Muscle of arm (tissue), 14 donors: ENCODE data around the gene ELN. TPM values are rescaled to one million over a fixed set of nuclear protein-coding genes. Genes with fewer than 3 reads are reported as not detected.
"Not testable (repeated sequence)": the region's sequence is repeated elsewhere in the genome, so short reads cannot be mapped to it uniquely, and the experiment has no call there.

Experiments
- DNase-seq: peaks from one replicate; pipeline ENCODE4 v3.0.0-alpha.2; 2013
- long read RNA-seq, 11 donors: transcript quantifications; one replicate each; lab custom pipeline, GENCODE V29; 2026
- polyA plus RNA-seq, 12 donors: library from polyadenylated mRNA; unstranded; fragments of 120-200 nt; gene quantifications; one replicate each; pipeline ENCODE4 v1.2.1, GENCODE V29; 2013; ENCODE audit not compliant: insufficient read length in 12 of 12

ELN gene
- 100 to 1,000 TPM in 6 of 12 donors, 10 to 100 TPM in 5, not detected in 1; 67.0 to 192 (median 103) TPM for polyA plus RNA-seq
- long read RNA-seq, donor 1, partial matches to known transcripts, result 43 of 43 reads
- long read RNA-seq, donor 1, other reads (novel, unspliced or antisense), result 0 of 43 reads
- long read RNA-seq, donor 2, partial matches to known transcripts, result 0 of 4 reads
- long read RNA-seq, donor 2, other reads (novel, unspliced or antisense), result 0 of 4 reads
- long read RNA-seq, donor 3, partial matches to known transcripts, result 0 of 3 reads
- long read RNA-seq, donor 3, other reads (novel, unspliced or antisense), result 0 of 3 reads
- long read RNA-seq, donor 4, partial matches to known transcripts, result 0 of 2 reads
- long read RNA-seq, donor 4, other reads (novel, unspliced or antisense), result 0 of 2 reads
- long read RNA-seq, donor 5, partial matches to known transcripts, result 21 of 23 reads
- long read RNA-seq, donor 5, other reads (novel, unspliced or antisense), result 0 of 23 reads
- long read RNA-seq, donor 6, result 0 reads
- long read RNA-seq, donor 7, partial matches to known transcripts, result 0 of 4 reads
- long read RNA-seq, donor 7, other reads (novel, unspliced or antisense), result 0 of 4 reads
- long read RNA-seq, donor 8, partial matches to known transcripts, result 95 of 100 reads
- long read RNA-seq, donor 8, other reads (novel, unspliced or antisense), result 0 of 100 reads
- long read RNA-seq, donor 9, partial matches to known transcripts, result 5 of 13 reads
- long read RNA-seq, donor 9, other reads (novel, unspliced or antisense), result 0 of 13 reads
- long read RNA-seq, donor 10, partial matches to known transcripts, result 55 of 62 reads
- long read RNA-seq, donor 10, other reads (novel, unspliced or antisense), result 0 of 62 reads
- long read RNA-seq, donor 11, partial matches to known transcripts, result 64 of 71 reads
- long read RNA-seq, donor 11, other reads (novel, unspliced or antisense), result 0 of 71 reads

- DNase-seq, result peak; percentile 91
Observed at GRCh38 chr7:74027683-74028320, at the start of gene ELN. ELN (plus strand) TSS chr7:74028173; CDS start chr7:74028188, 15 bp downstream.

DNA sequence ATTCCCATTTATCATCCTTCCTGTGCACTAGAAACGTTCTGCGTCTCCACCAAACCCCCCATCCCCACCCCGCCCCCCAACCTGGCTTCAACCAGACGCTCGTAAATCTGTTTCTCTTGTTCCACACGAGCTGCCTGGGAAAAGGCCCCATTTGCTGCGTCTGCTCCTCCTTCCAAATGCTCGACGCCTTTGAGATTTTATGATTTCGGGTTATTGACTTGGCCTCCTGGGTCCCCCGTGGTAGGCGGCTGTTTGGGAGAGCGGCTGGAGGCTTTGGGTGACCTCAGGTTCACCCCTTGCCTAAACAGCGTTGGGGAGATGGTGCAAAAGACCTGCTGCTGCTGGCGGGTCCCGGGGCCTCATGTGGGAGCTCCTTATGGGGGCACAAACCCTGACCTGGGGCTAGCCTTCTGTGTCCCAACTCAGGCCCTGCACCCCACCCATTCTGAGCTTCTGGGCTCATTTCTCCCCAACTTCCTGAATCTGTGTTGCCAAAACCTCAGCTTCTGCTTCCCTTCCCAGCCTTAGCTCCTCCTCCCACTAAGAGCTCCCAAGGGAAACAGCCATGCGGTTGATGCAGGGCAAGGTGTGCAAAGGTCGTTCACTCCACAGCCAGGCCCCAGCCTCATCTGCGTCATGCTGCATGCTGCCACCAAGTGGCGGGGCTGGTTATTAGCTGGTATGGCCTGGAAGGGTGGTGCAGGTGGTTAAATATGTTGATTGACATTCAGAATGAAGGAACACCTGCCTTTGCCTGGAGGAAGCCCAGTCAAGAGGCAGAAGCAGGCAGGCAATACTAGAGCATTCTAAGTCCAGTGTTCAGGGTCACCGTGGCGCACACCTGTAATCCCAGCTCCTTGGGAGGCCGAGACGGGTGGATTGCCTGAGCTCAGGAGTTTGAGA is 49.1 kb upstream of the ELN start:
- DNase-seq, result no peak

- not testable (repeated sequence) for DNase-seq
Observed at GRCh38 chr7:73979656-73980055, 48.3 kb upstream of the ELN start.

DNA sequence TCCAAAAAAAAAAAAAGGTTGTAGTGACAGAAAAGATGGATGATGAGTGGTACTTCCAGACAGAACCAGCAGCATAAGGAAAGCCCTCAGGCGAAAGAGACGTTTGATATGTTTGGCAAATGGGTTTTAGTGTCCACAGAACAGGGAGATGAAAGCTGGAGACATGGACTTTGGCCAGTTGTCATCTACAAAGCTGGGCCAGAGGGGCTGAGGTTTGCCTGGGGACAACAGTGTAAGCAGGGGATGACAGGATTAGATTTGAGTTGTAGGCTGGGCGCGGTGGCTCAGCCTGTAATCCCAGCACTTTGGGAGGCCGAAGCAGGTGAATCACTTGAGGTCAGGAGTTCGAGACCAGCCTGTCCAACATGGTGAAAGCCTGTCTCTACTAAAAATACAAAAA is 47.8 kb upstream of the ELN start:
- DNase-seq, result no peak

DNA sequence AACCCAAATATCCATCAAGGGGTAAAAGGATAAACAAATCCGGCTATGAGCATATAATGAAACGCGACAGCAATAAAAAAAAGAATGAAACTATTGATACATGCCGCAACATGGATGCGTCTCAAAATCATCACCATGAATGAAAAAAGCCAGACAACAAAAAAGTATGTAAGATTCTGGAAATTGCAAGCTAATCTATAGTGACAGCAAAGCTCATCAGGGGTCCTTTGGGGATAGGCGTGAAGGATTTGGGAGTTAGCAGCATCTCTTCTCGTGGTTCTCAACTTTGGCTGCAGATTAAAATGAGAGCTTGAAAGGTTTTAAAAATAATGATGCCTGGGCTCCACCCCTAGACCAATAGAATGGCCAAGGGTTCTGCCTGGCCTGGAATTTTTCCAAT is 46.0 kb upstream of the ELN start:
- DNase-seq, result no peak

- no peak for DNase-seq
Observed at GRCh38 chr7:73983437-73984164, 44.4 kb upstream of the ELN start.

DNA sequence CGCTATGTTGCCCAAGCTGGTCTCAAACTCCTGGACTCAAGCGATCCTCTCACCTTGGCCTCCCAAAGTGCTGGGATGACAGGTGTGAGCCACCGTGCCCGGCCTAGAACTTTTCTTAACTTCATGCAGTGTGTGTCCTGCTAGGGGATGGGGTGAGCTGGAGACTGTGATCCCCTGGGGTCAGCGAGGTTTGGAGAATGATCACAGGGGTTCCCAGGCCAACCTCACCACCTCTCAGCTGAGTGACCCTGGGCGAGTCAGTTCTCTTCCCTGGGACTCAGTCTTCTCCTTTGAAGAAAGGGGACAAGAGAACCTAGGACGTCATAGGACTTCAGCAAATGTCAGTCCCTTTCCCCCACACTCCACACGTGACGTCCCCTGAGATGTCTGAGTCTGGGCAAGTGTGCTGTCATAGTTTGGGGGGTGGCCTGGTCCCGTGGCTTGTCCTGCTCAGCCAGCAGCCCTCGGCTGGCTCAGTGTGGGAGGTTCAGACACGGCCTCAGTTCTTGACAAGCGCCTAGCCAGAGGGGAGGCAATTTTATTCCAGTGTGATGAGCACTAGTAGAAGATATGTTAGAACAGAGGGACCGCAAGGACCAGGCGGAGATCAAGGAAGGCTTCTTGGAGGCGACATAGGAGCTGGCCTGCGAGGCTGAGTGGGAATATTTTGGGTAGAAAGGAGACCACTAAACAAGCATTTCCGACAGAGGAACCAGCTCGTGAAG is 43.3 kb upstream of the ELN start:
- no peak for DNase-seq

- DNase-seq, result no peak
Observed at GRCh38 chr7:73985737-73986141, 42.2 kb upstream of the ELN start.

DNA sequence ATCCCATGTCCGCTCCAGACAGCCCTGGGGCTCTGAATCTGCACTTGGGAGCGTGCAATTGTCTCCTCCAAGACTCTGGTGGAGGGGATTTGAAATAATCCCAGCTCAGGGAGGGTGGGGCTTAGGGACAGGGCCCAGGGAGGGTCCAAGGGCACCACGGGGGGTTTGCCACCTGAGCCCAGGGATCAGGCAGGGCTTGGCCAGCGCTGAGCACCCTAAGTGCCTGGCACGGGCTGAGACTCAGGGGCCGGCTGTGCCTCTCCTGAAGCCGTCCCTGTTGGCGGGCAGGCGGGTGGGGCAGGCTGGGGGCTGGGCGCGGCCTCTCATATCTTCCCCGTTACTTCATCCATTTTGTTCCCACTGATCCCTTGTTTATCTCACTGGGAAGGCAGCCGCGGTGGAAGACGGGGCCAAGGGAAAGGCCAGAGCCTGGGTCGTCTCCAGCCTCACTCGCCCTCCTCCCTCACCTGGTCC is 41.8 kb upstream of the ELN start:
- no peak for DNase-seq

DNA sequence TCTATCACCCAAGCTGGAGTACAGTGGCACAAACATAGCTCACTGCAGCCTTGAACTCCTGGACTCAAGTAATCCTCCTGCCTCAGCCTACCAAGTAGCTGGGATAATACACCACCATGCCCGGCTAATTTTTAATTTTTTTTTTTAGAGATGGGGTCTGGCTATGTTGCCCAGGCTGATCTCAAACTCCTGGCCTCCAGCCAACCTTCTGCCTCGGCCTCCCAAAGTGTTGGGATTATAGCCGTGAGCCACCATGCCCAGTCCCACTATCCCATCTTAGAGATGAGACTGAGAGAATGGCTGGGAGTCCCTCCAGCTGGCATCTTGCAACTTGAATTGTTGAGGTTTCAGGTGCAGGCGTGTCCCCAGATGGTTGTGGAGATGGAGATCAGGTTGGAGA is 40.7 kb upstream of the ELN start:
- DNase-seq, result no peak

- DNase-seq, result no peak
Observed at GRCh38 chr7:73988197-73988596, 39.8 kb upstream of the ELN start.

DNA sequence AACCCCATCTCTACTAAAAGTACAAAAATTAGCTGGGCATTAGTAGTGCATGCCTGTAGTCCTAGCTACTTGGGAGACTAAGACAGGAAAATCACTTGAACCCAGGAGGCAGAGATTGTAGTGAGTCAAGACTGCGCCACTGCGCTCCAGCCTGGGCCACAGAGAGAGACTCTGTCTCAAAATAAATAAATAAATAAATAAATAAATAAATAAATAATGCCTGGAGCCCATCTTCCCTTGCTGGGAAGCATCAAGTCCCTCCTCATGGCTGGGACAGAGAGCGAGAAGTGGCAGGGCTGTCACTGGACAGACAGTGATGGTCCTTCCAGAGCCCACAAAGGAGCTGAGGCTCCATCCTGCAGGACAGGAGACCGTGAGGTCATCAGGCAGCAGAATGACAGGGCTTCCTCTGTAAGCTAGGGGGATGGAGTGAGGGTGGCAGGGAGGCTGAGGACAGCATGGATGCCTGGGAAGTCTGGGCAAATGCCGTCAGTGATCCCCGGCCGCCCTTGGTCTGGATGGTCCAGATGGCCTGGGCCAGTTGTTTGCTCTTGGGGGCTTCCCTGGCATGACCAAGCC is 36.4 kb upstream of the ELN start:
- DNase-seq, result no peak

GRCh38 chr7:73992101-73992562 is 35.8 kb upstream of the ELN start:
- no peak for DNase-seq

GRCh38 chr7:73994023-73994422 is 34.0 kb upstream of the ELN start:
- no peak for DNase-seq

DNA sequence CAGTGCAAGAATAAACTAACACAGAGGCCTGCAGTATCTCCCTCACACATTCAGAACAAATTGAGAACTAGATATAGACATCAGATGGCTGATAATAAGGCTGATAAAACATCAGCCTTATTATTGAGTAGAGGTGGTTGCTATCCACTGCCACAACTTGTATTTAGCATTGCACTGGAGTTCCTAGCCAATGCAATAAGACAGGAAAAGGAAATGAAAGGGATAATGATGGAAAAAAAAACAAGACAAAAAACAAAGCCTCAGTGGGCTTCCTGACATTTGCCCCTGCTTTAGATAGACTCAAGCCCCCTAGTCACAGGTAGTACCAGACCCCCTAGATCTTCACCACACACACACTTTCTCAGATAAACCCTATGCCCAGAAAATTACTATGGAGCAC is 33.2 kb upstream of the ELN start:
- DNase-seq, result no peak

GRCh38 chr7:73995330-73995729 is 32.6 kb upstream of the ELN start:
- no peak for DNase-seq

- DNase-seq, result no peak
Observed at GRCh38 chr7:73995821-73996511, 32.0 kb upstream of the ELN start.

GRCh38 chr7:73997056-73997455 is 30.9 kb upstream of the ELN start:
- no peak for DNase-seq
